Upper lobe of left lung (tissue), 6 donors: Measurements from ENCODE around the gene ZDHHC8. TPM values are rescaled to one million over a fixed set of nuclear protein-coding genes. Genes with fewer than 3 reads are reported as not detected.

ENCODE experiments used
- ATAC-seq, 2 donors: fragments of 200-7000 bp; cut with Tn5 transposase; one replicate each; pipeline ENCODE4 v1.9.1; 2022; ENCODE audit warnings: mild to moderate bottlenecking in 2 of 2, moderate library complexity in 2 of 2; ENCODE audit not compliant: low FRiP score in 2 of 2
- DNase-seq, 2 donors: peaks; one replicate each; pipeline ENCODE4 v3.0.0-alpha.2; 2019 to 2020
- H3K27ac ChIP-seq, 4 donors: fragments of 200-600 bp; sonication (generic); one replicate each; pipeline ENCODE4 v1.5.1; 2016 to 2019
- H3K27me3 ChIP-seq, 4 donors: fragments of 200-600 bp; sonication (generic); one replicate each; pipeline ENCODE4 v1.5.1; 2017 to 2019
- H3K36me3 ChIP-seq, 4 donors: fragments of 200-600 bp; sonication (generic); one replicate each; pipeline ENCODE4 v1.5.1; 2016 to 2019
- H3K4me1 ChIP-seq, 4 donors: fragments of 200-600 bp; sonication (generic); one replicate each; pipeline ENCODE4 v1.5.1; 2018 to 2019
- H3K4me3 ChIP-seq, 4 donors: fragments of 200-600 bp; sonication (generic); one replicate each; pipeline ENCODE4 v1.5.1; 2017 to 2019; ENCODE audit warnings: mild to moderate bottlenecking in 2 of 4, moderate library complexity in 1 of 4
- H3K9me3 ChIP-seq, 4 donors: fragments of 200-600 bp; sonication (generic); one replicate each; pipeline ENCODE4 v1.5.1; 2018 to 2019
- EP300 ChIP-seq, 4 donors: sonication (generic); formaldehyde crosslinking; IDR thresholded peaks; one replicate each; pipeline ENCODE4 v1.5.1; 2017; ENCODE audit warnings: antibody characterized with exemption in 4 of 4, control low read depth in 2 of 4
- POLR2A ChIP-seq, 4 donors: fragments of 450-650 bp; IDR thresholded peaks; one replicate each; pipeline ENCODE4 v1.5.1; 2016 to 2017; ENCODE audit warnings: antibody characterized with exemption in 4 of 4, mild to moderate bottlenecking in 2 of 4
- POLR2AphosphoS5 ChIP-seq, 2 donors: sonication (generic); formaldehyde crosslinking; IDR thresholded peaks; one replicate each; pipeline ENCODE4 v1.5.1; 2017; ENCODE audit warnings: antibody characterized with exemption in 2 of 2
- WGBS, 2 donors: methylation state at CpG; one replicate each; pipeline ENCODE4 v1.1.5; 2017 to 2018; 5-methylcytosine and 5-hydroxymethylcytosine counted together
- total RNA-seq, 6 donors: library from RNA; depleted of rRNA in 4 of 6; stranded (reverse); fragments of >200 nt in 4 of 6; gene quantifications; one replicate each; pipeline versions ENCODE4 v1.1.0 to v1.2.1, GENCODE V29; 2016 to 2021
- TF ChIP-seq, protein P1 (sequence below), 6 experiments: fragments of 450-650 bp in 4 of 6; fragments of 200-600 bp in 2 of 6; sonication (generic) in 2 of 6; IDR thresholded peaks; one replicate each; pipeline ENCODE4 v1.5.1; 2016 to 2019; ENCODE audit warnings: antibody characterized with exemption in 6 of 6
- donor health status: DM: no; HTN: no; CAD: no; lungs with moderate emphysema.
- donor health status: DM: no; HTN: yes; CAD: no; lungs with severe emphysema.

Gene ZDHHC8
- total RNA-seq, 6 donors from 2014 or later: 19.5 to 87.1 (median 63.9) TPM

DNA sequence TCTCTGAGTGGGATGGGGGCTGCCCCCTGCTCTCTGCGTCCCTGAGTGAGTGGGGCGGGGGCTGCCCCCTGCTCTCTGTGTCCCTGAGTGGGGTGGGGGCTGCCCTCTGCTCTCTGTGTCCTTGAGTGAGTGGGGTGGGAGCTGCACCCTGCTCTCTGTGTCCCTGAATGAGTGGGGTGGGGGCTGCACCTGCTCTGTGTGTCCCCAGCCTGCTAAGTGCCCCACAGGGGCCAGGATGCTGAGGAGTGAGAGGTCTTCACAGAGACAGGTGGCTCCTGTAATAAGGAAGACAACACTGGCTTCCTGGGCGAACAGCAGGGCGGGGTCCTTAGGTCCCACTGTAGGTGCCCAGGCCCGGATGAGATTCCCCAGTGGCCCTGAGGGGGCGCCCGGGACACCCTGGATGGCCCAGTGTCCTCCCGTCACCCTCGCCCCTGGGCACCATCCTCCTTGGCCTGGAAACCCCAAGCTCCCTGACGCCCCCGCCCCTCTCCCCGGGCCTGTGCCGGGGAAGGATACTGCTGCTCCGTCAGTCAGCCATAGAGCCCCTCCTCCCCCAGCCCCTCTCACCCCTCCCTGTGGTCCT lies 23.1 kb downstream of the ZDHHC8 start:
- no peaks in the 10 kb centered on the region for H3K36me3 ChIP-seq
- peak overlapping the region in 1 of 4 donors; percentile 35 for H3K27ac ChIP-seq
- DNase-seq (peak in 1 of 2 donors; percentile 76), ATAC-seq (no peak)
- peak overlapping the region in 3 of 4 donors; percentile 18 to 36 (median 30) for H3K4me3 ChIP-seq
- 67% methylated on average over 10 to 14 of the region's 14 CpGs for WGBS, 2 donors
- peaks cover 0 to 6% (median 0%) of the 10 kb centered on the region in 4 donors for H3K27me3 ChIP-seq
- TF ChIP-seq, protein P1, sequence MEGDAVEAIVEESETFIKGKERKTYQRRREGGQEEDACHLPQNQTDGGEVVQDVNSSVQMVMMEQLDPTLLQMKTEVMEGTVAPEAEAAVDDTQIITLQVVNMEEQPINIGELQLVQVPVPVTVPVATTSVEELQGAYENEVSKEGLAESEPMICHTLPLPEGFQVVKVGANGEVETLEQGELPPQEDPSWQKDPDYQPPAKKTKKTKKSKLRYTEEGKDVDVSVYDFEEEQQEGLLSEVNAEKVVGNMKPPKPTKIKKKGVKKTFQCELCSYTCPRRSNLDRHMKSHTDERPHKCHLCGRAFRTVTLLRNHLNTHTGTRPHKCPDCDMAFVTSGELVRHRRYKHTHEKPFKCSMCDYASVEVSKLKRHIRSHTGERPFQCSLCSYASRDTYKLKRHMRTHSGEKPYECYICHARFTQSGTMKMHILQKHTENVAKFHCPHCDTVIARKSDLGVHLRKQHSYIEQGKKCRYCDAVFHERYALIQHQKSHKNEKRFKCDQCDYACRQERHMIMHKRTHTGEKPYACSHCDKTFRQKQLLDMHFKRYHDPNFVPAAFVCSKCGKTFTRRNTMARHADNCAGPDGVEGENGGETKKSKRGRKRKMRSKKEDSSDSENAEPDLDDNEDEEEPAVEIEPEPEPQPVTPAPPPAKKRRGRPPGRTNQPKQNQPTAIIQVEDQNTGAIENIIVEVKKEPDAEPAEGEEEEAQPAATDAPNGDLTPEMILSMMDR (IDR thresholded peaks at IDR 0.05): no peak
- no peak for TF ChIP-seq EP300 (IDR thresholded peaks at IDR 0.05)
- no peak for TF ChIP-seq POLR2AphosphoS5 (IDR thresholded peaks at IDR 0.05)
- no peak for TF ChIP-seq POLR2A (IDR thresholded peaks at IDR 0.05)
- H3K9me3 ChIP-seq: no peaks in the 10 kb centered on the region
- peaks cover 0 to 9% (median 5%) of the 10 kb centered on the region in 4 donors for H3K4me1 ChIP-seq

DNA sequence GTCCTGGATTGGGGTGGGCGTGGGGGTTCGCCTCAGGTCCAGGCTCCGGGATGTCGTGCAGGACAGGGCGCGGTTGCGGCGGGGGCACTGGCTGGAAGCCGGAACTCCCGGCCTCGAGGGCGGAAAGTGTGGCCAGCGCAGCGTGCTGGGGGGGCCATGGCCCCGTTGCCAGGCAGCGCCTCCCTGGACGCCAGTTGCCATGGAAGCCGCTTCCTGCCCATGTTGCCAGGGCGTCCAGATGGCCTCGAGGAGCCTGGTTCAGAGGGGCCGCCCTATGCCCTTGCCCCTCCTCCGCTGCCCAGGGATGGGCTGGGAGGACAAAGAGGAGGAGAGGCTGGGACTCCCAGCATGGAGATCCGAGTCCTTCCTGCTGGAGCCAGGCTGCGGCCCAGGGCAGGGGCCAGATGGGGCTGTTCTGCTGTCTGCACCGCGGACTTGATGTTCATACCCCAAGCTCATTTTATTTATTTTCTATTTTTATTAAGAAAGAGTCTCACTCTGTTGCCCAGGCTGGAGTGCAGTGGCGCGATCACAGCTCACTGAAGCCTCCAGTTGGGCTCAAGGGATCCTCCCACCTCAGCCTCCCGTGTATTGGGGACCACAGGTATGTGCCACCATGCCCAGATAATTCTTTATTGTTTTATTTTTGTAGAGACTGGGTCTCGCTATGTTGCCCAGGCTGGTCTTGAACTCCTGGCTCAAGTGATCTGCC lies 23.9 kb downstream of the ZDHHC8 start:
- Histone ChIP-seq H3K27me3 (peaks cover 0 to 6% (median 0%) of the 10 kb centered on the region in 4 donors), H3K4me3 (peak overlapping the region in 3 of 4 donors; percentile 18 to 36 (median 30)), H3K36me3 (no peaks in the 10 kb centered on the region), H3K9me3 (no peaks in the 10 kb centered on the region), H3K4me1 (peaks cover 0 to 9% (median 5%) of the 10 kb centered on the region in 4 donors), H3K27ac (no peak overlapping the region)
- no peak for ATAC-seq
- peak; percentile 40 to 88 for DNase-seq
- WGBS, 2 donors: 45 to 78% methylated on average over 9 to 29 of the region's 30 CpGs
- peak in 1 of 2 donors; percentile 8 for TF ChIP-seq POLR2AphosphoS5 (IDR thresholded peaks at IDR 0.05)
- TF ChIP-seq, protein P1 (IDR thresholded peaks at IDR 0.05): no peak

DNA sequence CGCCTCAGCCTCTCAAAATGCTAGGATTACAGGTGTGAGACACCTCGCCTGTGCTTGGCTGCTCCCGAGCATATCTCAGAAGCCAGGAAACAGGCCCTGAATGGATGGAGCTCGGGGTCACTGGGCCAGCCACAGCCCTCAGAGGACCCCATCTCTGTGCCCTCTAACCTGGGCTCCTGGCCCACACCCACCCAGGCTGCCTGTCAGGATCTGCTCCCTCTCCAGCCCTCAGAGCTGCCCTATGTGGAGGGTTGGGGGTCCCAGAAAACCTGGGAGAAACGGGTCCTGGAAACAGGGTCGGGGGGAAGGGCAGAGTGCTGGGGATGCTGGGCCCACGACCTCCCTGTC lies 24.4 kb downstream of the ZDHHC8 start:
- peaks cover 0 to 9% (median 5%) of the 10 kb centered on the region in 4 donors for H3K4me1 ChIP-seq
- no peak overlapping the region for H3K27ac ChIP-seq
- no peaks in the 10 kb centered on the region for H3K9me3 ChIP-seq
- TF ChIP-seq POLR2AphosphoS5 (IDR thresholded peaks at IDR 0.05) (no peak), POLR2A (IDR thresholded peaks at IDR 0.05) (no peak), EP300 (IDR thresholded peaks at IDR 0.05) (no peak)
- TF ChIP-seq, protein P1 (IDR thresholded peaks at IDR 0.05): no peak
- WGBS, 2 donors: 68 to 71% methylated on average over 4 to 7 of the region's 7 CpGs
- no peak for ATAC-seq
- peaks cover 0 to 6% (median 0%) of the 10 kb centered on the region in 4 donors for H3K27me3 ChIP-seq
- DNase-seq: peak in 1 of 2 donors; percentile 30
- H3K4me3 ChIP-seq: no peak overlapping the region
- no peaks in the 10 kb centered on the region for H3K36me3 ChIP-seq

DNA sequence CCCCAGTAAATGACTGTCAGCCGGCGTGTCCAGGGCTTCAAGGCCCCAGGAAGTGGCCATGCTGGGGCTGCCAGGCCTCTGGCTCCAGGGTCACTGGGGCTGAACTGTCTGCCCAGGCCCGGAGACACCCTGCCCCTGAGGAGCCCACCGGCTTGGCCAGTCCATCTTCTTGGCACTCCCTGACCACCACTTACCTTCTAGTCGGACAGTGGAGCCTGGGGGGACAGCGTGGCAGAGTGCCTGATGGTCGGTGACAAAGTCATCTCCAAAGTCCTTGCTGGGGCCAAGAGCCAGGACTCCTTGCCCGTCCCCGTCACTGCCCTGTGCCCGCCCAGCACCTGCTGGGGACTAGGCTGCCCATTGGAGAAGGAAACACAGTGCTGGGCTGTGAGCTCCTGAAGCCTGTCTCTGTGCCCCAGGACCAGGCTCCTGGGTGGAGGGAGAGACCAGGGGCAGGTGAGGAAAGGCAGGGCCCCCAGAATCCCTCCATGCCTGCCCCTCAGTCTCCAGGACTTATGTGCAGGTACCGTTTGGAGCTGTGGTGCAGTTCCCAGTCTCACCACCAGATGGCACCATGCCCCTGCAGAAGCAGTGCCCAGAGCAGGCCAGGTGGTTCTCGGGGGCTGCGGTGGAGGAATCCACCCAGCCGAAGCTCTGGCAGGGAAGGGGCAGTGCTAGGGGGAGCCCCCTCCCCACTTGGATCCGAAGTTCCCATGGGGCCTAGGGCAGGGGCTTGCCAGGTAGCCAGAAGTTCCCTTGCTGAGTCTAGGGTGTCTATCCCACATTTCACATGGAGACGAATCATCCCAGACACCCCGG lies 25.2 kb downstream of the ZDHHC8 start:
- no peaks in the 10 kb centered on the region for H3K9me3 ChIP-seq
- H3K27me3 ChIP-seq: peaks cover 0 to 6% (median 0%) of the 10 kb centered on the region in 4 donors
- peaks cover 0 to 9% (median 5%) of the 10 kb centered on the region in 4 donors for H3K4me1 ChIP-seq
- WGBS, 2 donors: 50 to 54% methylated on average over 10 to 13 of the region's 17 CpGs
- DNase-seq (peak; percentile 76 to 85), ATAC-seq (peak; percentile 79 to 81)
- no peak overlapping the region for H3K27ac ChIP-seq
- TF ChIP-seq, protein P1 (IDR thresholded peaks at IDR 0.05): peak; percentile 95 to 100 (median 99)
- TF ChIP-seq POLR2AphosphoS5 (IDR thresholded peaks at IDR 0.05) (no peak), POLR2A (IDR thresholded peaks at IDR 0.05) (no peak), EP300 (IDR thresholded peaks at IDR 0.05) (no peak)
- H3K36me3 ChIP-seq: no peaks in the 10 kb centered on the region
- no peak overlapping the region for H3K4me3 ChIP-seq
